GM18520 (cell line): ENCODE results near the gene C12orf76.

ENCODE experiments used
- ATAC-seq: cut with Tn5 transposase; IDR thresholded peaks from one replicate; pipeline ENCODE4 v1.9.1; 2021; ENCODE audit not compliant: unreplicated experiment

Gene C12orf76

DNA sequence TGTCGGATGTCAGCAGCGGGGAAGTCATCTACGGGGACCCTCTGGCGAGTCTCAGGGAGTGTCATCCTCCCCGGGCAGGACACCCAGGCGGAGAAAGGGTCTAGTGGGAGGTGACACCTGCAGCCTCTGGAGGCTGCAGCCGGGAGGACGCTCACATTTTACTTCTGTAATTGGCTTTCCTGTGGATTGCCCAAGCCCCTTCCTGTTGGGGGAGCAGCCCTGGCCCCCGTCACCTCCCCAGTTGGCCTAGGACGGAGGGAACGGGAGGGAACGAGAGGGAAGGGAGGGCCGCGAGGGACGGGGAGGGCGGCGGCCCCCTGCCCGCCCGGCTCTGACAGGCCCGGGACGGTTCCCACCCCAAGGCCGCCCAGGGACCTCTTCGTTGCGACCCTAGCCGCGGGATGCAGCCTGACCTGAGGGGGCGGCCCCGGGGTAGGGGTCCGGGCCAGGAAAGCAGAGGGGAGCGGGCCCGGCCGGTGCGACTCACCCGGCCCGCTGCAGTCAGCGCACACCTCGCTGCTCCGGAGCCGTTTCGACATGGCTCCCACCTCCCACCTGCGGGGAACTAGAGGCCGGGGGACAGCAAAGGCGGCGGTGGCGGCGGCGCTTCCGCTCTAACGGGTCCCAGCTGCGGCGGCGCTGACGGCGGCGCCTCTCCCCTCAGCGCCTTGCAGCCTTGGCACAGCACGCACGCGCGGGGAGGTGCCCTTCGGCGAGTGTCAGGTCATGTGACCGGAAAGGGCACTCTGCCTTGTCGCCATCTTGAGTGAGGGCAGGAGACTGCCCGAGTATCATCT lies 52.4 kb downstream of the C12orf76 start, which contains the start of gene GIT2:
GIT2 (minus strand) TSS at position 683 of the 797 bp plus-strand sequence; CDS start at position 539, 144 bp downstream.
- ATAC-seq = peak; percentile 57

DNA sequence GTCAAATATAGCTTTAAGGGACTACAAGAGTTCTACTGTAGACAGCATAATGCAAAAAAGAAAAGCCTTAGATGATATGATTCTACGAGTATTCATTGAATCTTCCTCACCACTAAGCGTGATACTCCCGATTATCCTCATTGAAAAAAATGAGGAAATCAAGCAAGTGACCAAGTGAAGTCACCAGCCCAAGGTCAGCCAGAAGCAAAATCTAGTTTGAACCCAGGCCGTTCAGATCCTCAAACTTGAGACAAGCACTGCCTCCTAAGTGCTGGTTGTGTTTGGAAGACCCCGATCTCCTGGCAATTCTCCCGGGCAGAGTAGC lies 53.0 kb downstream of the C12orf76 start:
- ATAC-seq = no peak

DNA sequence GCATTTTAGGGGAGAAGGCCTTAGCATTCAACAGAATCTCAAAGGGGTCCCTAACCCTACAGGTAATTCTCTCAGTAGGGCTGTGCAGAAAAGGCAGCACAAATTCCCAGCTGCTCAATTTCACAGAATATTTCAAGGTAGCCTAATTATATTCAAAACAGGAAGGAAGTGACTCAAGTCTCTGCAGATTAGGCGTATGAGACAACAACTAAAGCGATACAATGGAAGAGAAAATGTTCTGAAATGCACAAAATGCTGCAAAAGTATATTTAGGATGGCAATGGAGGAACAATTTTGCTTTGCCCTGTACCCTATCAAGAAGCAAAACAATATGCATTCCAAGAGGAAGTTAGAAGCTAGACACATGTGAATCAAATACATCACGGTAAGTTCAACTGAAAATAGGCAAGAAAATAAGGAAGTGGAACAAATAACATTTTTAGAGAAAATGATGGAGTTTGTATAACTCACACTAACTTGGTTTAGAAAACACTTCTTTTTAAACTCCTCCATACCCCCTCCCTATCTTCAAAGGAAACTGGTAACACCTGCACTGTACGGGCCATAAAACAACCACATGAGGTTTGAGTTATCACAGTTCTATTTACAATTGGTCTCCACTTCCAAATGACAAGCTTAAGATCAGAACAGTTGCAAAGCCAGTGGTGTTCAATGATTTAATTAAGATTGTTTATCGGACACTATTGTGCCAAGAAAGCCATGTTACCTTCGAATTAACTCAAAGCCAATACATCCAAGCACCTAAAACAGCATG lies 53.7 kb downstream of the C12orf76 start:
- ATAC-seq = no peak

DNA sequence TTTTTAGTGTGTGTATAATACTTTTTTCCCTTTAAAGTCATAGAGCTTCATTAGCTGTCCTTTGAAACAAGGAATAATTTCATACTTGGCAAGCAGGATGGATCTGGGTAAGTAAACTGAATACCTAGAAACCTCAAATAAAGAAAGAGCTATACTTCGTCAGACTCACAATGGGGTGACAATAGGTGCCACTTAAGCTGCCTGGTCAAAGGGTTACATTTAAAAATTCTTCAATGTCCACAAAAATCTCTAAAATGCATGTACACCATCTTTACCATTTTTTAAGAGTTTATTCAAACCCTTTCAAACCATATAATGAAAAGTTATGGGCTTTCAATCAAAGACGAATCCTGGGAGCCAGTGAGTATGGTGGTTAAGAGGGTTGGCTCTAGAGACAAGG lies 55.2 kb downstream of the C12orf76 start:
- no peak for ATAC-seq

DNA sequence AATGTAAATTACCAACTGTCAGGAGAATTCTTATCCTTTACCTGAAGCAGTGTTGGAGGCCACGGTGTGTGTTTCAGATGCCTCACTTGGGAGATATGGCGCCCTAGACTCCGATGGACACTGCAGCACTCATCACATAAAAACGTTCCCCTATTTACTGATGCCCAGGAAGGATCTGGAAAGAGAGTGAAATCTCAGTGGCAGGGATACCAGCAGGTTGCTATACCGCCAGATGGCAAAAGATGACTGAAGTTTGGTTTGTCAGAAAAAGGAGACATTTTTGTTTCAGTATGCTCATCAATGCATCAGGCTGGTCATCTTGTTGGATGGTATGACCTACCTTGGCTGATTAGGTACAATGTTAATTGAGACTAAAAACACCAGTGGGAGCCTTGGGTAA lies 56.7 kb downstream of the C12orf76 start:
- no peak for ATAC-seq
